Measurements from ENCODE around the gene LTB4R.
"Not testable (repeated sequence)": the region's sequence is repeated elsewhere in the genome, so short reads cannot be mapped to it uniquely, and the experiment has no call there.

Gene LTB4R

GRCh38 chr14:24353559-24354481 lies 42.5 kb downstream of the LTB4R start:
- no peak for TF ChIP-seq CTCF (IDR thresholded peaks at IDR 0.05; ENCODE audit: insufficient read depth, low read length, missing control alignments)
- POLR2A ChIA-PET, result interaction anchor here (1.3 kb wide), 1 partner anchor 12 kb away, joined by 4 read pairs; no protein-coding TSS in a partner anchor
- H3K4me3 ChIP-seq (ENCODE audit: low read depth, low read length), result no peak overlapping the region
- CTCF ChIA-PET, result interaction anchor here (0.6 to 1.6 kb wide), 5 partner anchors 12 to 83 kb away, joined by 3 to 9 read pairs (median 4); partner anchors contain the start of gene CIDEB
- no peak for DNase-seq (ENCODE audit: low read depth, low spot score)

GRCh38 chr14:24354482-24354825 lies 43.2 kb downstream of the LTB4R start:
- DNase-seq (ENCODE audit: low read depth, low spot score); POLR2A ChIA-PET; H3K4me3 ChIP-seq (ENCODE audit: low read depth, low read length): not testable (repeated sequence)
- CTCF ChIA-PET, result interaction anchor here (0.6 to 1.6 kb wide), 5 partner anchors 11 to 82 kb away, joined by 3 to 9 read pairs (median 4); partner anchors contain the start of gene CIDEB

DNA sequence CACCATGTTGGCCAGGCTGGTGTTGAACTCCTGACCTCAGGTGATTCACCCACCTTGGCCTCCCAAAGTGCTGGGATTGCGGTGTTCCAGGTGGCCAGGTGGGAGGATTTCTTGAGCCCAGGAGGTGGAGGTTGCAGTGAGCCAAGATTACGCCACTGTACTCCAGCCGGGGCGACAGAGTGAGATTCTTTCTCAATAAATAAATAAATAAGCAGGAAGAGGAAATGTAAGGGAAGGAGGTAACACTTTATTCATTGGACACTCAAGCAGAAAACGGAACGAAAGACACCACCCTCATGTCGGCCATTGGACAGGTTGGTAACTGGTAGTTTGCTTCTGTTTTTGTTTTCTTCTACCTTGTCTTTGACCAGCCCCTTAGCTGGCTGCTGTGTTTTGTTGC lies 43.7 kb downstream of the LTB4R start:
- DNase-seq (ENCODE audit: low read depth, low spot score), result no peak
- TF ChIP-seq CTCF (IDR thresholded peaks at IDR 0.05; ENCODE audit: insufficient read depth, low read length, missing control alignments), result no peak
- ChIA-PET CTCF (interaction anchor here (1.1 to 2.9 kb wide), 3 partner anchors 11 to 82 kb away, joined by 3 to 16 read pairs (median 9); no protein-coding TSS in a partner anchor), POLR2A (no interaction called here)
- H3K4me3 ChIP-seq (ENCODE audit: low read depth, low read length), result no peak overlapping the region

GRCh38 chr14:24356208-24356607 lies 44.9 kb downstream of the LTB4R start:
- H3K4me3 ChIP-seq (ENCODE audit: low read depth, low read length), result no peak overlapping the region
- no peak for DNase-seq (ENCODE audit: low read depth, low spot score)
- ChIA-PET CTCF (interaction anchor here (0.8 to 3.2 kb wide), 6 partner anchors 10 to 81 kb away, joined by 3 to 16 read pairs (median 4); partner anchors contain the start of genes ADCY4, KHNYN and LTB4R2), POLR2A (interaction anchor here (2.3 kb wide), 1 partner anchor 10 kb away, joined by 7 read pairs; no protein-coding TSS in a partner anchor)
- TF ChIP-seq CTCF (IDR thresholded peaks at IDR 0.05; ENCODE audit: insufficient read depth, low read length, missing control alignments), result no peak

- ChIA-PET POLR2A (no interaction called here), CTCF (interaction anchor here (0.7 to 7.5 kb wide), 6 partner anchors 9 to 76 kb away, joined by 3 to 79 read pairs (median 22); partner anchors contain the start of genes ADCY4, CBLN3 and KHNYN)
- no peak for DNase-seq (ENCODE audit: low read depth, low spot score)
- no peak overlapping the region for H3K4me3 ChIP-seq (ENCODE audit: low read depth, low read length)
- TF ChIP-seq CTCF (IDR thresholded peaks at IDR 0.05; ENCODE audit: insufficient read depth, low read length, missing control alignments), result no peak
Observed at GRCh38 chr14:24360281-24360680, 49.0 kb downstream of the LTB4R start.

DNA sequence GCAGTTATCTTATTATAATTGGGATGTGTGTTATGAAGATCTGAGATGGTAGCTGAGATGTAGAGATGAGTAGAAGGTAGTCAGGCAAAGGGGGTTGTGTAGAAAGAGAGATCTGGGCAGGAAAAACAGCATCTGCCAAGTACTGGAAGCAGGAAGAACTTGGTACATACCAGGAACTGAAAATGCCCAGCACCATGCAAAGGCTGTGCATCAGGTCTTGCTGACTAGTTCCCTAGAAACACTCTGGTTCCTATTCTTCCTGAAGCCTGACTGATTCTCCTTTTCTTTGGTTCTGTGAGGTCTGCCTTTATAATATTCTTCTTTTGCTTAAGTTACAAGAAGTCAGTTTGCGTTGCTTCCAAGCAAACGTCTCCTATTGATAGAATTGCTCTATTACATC lies 50.0 kb downstream of the LTB4R start:
- H3K4me3 ChIP-seq (ENCODE audit: low read depth, low read length), result no peak overlapping the region
- CTCF ChIA-PET, result interaction anchor here (1.0 to 7.5 kb wide), 15 partner anchors 10 to 80 kb away, joined by 3 to 79 read pairs (median 5); partner anchors contain the start of genes ADCY4, CBLN3, CIDEB and KHNYN
- POLR2A ChIA-PET, result interaction anchor here (1.1 to 1.4 kb wide), 2 partner anchors 18 to 69 kb away, joined by 6 to 15 read pairs; partner anchors contain the start of genes CBLN3 and KHNYN

More for the DNA sequence above, 50.0 kb downstream of the LTB4R start:
- no peak for DNase-seq (ENCODE audit: low read depth, low spot score)
- no peak for TF ChIP-seq CTCF (IDR thresholded peaks at IDR 0.05; ENCODE audit: insufficient read depth, low read length, missing control alignments)

All from AG04449 (cell line).